Activated CD8-positive, alpha-beta memory T cell treated with anti-CD3 and anti-CD28 coated beads for 4 hours (primary cell): ENCODE data around the gene MORN5.

Source experiments
- DNase-seq, 2 donors: peaks; one replicate each; pipeline ENCODE4 v3.0.0-alpha.2; 2020; ENCODE audit warnings: low read depth in 2 of 2

The MORN5 gene

DNA sequence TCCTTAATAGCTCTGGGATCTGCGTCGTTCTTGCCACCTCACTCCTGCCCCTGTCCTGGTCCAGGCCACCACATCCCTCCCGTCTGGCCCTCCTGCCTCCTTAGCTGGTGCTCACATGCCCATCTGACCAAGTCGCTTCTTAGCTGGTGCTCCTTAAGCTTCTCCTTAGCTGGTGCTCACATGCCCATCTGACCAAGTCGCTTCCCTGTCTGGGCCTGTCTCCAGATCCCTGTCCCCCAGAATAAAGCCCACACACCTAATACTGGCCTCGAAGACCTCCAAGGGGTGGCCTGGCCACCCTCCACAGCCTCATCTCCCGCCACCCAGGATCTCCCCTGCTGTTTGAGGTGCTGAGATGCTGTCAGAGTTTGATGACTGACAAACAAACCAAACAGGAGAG is 35.2 kb upstream of the MORN5 start:
- no peak for DNase-seq

DNA sequence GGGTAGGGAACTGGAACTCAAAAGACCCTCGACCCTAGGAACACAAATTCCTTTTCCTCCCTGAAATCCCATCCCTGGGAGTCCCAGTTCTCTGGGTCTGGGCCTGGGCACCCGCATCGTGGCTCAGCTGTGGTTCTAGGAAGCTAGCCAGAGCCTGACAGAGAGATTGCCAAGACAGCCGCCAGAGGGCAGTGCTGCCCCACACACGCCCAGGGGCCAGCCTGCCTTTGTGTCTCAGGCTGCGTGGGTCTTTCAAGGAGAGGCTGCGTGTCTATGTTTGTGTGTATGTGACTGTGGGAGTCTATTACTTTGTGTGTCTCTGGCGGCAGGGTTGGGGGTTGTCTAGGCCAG is 34.6 kb upstream of the MORN5 start:
- peak; percentile 46 to 51 for DNase-seq

DNA sequence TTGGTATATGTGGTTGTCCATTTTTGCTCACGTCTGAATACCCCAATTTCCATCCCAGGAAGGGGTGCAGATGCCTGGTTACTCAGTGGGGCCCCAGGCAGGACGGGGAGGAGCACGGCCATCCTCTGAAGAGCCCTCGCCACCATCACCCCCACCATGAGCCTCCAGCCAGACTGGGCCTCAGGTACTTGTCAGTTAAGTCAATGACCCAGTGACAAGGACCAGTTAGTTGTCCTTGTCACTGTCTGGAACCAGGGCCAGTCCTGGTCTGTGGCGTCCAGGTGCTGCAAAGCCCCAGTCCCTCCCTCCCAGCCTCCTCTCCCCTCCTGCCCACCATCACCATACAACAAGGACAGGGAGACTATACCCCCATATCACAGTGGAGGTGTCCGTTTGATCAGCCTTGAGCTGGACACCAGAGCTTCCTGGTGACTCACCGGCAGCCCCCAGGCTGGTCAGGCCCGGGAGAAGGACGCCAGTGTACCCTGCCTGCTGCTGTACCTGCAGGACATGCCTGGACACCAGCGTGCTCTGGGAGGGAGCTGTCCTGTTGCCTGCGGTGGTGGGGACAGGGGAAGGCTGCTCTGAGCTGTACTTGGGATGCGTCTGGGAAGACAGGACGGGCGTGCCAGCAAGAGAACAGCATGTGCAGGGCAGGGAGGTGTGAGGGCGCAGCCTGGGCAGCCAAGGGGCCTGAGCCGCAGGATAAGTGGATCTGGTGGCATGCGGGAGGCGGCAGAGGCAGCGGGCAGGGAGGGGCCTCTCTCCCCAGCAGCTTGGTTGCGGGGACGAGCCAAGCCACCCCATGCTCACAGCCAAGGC is 34.0 kb upstream of the MORN5 start:
- DNase-seq, result no peak

DNA sequence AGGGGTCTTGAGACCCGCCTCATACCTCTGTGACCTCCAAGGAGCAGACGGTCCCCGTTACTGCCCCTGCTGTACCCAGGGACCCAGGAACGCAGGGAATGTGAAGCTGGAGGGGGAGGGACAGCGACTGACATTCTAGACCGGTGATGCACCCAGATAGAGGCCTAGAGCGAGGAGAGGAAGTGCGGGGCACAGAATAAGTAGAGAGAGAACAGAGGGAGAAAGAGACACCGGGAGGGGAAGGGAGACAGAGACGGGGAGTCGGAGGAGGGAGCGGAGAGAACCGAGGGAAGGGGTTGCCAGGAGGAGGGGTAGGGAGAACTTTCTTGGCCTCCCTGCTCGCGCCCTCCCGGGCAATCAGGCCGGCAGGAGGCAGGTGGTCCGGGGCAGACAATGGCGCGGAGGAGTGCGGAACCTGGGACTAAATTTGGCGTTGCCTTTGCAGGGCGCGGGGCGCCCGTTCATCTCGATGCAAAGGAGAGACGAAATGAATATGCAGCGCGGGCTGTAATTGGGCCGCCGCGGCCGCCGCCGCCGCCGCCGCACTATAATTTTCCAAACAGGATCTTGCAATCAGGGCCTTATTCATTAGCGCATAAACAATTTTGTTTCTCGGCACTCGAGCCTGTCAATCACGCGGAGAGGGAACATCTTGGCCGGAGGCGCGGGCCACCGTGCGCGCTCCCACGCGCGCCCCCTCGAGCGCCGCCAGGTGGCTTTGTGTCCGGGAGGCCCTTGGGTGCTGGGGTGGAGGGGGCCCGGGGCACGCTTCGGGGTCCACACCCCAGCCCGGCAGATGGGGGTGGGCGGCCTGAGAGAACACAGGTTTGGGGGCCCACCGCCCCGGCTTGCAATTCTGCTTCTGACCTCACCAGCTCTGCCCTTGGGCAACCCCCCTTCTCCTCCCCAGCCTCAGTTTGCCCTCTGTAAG is 33.1 kb upstream of the MORN5 start:
- DNase-seq, result no peak

DNA sequence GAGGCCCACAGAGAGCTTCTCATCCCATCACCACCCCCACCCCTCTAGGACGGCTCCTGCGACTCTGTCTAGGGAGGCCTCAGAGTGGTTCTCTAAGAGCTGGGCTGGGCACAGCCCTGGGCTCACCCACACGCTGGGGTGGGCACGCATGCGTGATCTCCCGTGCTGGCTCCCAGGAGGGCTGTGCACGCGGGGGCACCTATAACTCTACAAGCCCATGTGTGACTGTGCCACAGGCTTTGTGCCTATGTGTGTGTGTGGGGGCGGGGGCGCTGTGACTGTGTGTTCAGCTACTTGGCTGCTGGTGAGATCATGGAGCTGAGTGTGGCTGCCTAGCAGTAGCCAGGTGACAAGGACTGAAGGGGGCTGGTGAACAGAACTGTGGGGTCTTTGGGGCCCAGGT is 32.3 kb upstream of the MORN5 start:
- DNase-seq, result no peak

DNA sequence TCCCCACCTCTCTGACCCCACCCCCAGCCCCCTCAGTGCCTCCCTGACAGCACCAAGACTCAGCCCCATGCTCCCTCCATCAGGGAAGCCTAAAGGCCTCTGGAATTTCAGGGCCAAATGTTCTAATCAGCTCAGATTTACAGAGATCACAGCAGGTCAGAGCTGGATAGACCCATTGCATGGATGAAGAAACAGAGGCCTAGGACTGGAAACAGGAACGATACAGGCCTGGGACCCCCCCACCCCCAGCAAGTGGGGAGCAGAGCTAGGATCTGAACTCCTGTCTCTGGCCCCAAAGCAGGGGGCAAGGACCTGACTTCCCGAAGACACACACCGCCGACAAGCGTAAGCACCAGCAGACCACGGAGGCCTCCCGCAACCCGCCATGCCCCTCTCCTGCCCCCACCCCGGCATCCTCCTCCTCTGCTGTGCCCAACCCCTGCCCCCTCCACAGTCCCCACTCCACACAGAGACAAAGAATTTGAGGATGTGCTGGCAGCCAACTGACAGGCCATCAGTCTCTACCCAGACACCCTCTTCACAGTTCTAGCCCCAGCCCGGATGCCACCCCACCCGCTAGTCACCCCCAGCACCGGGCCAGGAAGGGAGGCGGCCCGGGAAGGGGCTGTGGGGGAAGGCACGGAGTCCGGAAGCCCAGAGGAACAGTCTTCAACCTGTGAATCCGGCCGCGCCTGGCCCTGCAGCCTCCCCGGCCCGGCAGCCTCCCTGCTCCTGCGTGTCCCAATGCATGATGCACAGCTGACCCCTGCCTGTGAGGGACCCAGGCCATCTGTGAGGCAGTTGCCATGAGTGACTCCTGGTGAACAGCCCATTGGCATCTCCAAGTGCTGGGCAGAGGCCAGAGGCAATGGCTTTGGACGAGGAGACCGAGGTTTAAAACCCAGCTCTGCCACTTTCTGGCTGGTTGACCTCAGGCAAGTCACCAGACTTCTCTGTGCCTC is 31.4 kb upstream of the MORN5 start:
- DNase-seq, result no peak

DNA sequence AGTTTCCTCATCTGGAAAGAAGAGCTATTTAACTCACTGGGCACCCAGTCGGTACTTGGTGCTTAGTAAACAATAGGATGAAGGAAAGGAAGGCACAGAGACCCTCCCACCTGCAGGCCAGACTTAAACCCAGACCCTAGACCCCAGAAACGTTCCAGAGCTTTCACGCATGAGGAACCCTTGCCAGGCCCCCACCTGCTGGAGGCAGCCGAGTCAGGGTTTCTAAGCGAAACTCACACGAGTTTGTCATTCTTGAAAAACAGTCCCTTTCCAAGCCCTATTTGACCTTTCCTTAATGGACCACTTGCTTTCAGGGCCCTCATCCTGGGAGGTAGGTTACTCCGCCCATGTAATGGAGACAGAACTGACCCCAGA is 30.8 kb upstream of the MORN5 start:
- no peak for DNase-seq

DNA sequence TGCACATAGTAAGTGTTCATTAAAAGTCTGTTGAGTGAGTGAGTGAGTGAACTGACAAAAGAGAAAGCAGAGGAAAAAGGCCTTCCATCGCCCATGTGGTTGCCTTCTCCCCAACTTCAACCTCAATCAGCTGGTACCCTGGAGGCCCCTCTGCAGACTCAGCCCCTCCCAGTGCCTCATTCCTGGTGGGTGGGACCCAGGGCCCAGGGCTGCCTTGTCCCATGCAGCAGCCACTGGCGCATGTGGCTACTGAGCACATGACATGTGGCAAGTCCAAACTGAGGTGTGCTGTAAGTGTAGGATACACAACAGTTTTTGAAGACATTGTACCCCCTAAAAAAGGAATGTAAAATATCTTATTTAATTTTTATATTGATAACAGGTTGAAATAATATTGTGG is 29.7 kb upstream of the MORN5 start:
- no peak for DNase-seq

DNA sequence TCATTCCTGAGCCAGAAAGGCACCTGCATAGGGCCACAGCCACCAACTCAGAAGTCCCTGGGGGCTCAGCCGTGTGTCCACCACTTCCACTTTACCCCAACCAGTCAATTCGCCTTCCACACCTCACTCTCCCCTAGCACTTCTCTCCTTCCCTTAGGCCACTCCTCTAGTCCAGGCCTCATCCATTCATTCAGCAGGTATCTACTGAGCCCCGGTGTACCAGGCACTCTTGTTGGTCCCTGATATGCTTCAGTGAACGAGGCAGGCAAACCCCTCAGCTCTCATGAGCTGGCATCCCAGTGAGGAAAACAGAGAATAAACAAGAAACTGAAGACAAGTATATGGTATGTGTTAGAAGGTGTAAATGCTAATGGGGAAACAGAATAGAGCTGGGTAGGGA is 28.9 kb upstream of the MORN5 start:
- no peak for DNase-seq

DNA sequence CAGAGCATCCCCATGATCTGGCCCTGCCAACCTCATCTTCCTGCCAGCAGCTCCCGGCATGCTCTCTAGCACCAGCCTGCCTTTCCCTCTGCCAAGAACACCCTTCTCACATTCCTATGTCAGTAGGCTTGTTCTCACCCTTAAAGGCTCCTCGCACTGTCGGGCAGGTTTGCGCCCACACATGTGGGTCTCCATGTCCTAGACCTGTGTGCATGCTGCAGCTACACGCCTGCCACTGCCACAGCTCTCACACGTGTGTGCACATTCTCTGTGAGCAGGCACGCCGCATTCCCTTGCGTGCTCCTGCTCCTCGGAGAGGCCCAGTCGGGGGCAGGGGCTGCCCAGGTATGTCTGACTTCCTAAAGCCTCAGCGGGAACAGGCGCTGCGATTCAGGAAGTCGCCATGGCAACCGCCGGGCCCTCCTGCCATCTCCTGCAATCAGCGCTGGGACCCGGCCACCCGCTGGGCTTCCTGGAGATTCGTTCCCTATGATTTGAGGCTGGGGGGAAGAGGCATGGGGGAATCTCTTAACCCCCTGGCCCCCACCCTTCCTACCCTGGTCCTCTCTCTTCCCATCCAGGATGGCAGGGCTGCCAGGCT is 28.2 kb upstream of the MORN5 start:
- no peak for DNase-seq

DNA sequence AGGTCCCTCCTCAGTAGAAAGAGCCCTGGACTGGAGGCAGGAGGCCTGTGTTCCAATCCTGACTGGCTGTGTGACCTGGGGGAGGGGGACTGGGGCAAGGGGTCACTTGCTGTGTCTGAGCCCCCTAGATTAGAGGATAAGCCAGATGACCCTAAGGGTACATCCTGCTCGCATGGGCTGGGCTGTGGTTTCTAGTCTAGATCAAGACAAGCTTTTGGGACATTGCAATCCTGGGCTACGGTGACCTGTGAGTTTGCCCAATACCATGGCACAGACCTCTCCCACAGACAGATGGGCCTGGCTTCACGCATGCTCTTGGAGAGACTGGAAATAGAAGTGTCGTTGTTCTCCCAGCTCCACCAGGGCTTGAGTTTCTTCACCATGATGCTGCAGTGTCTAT is 27.2 kb upstream of the MORN5 start:
- DNase-seq, result no peak

DNA sequence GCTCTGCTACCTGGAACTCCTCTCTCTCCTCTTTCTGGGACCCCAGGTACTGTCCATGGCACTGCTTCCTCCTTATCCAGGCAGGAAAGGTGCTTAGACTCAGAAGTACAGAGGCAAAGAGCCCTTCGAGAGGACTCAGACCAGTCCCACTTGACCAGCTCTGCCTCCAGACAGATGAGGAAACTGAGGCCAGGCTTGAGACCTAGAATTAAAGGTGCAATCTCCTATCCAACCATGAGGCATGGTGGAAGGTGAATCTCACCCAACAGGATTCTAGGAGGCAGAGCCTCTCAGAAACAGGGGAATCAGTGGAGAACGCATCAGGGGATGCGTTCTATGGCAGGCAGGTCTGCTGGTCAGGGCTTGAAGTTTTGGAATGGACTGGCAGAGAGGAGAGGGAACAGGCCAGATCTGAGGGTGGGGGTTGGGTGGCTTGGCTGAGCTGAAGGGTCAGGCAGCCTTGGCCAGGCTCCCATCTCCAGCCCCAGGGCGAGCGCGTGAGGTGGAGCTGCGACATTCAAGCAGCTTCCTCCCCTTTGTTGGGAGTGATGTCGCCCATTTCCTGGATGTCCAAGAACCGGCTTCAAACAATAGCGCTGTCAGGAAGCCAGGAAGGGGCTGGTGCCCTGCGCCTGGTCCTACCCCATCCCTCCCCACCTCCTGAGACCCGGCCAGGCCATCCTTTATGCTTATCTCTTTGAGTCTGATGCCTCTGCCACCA is 26.3 kb upstream of the MORN5 start:
- DNase-seq, result no peak

DNA sequence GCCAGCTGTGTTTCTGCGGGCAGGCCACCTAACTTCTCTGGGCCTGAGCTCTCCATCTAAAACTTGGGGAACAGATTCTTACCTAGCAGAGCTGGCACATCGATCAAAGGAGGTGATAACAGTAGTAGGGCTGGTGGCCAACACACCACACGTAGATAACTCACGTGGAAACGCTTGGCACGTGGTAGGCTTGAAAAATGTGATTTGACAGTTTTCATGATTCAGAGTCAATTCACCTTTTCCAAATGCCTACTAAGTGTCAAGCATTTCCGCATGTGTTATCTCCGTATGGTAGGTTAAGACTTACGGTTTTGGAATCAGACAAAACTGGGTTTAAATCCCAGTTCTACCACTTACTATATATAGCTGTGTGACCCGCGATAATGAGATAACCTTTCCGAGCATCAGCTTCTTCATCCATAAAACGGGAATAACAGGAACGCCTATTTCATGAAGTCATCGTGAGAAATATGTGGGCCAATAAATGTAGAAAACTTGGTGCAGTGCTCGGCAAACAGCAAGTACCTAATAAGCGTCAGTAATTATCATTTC is 25.6 kb upstream of the MORN5 start:
- DNase-seq, result no peak

DNA sequence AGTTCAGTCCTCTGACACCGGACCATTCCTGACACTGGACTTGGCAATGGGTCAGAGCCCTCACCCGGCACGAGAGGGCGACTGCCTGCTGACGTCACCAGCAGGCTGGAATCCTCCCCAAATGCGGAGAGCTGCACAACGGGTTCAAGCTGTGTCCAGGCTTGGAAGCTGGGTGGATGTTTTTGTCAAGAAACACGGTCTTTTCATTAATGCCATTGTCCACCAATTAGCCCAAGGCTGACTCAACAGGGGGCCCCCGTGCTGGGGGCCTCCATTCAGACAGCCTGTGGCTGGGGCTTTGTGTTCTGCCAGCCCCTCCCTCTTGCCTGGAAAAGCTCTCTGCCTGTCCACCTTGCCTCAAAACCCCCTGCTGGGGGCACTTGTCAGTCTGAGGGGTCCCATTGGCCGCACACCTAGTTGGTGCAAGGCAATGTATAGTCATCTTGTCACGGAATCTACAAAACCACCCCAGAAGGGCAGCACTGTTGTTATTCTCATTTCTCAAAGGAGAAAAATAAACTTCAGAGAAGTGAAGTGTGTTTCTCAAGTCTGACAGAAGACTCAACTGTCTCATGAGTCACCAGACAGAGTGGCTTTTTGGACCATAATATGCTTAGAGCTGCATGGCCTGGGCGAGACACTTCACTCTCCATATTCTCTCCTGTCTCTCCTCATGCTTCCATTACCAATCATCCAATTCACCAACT is 24.7 kb upstream of the MORN5 start:
- no peak for DNase-seq

DNA sequence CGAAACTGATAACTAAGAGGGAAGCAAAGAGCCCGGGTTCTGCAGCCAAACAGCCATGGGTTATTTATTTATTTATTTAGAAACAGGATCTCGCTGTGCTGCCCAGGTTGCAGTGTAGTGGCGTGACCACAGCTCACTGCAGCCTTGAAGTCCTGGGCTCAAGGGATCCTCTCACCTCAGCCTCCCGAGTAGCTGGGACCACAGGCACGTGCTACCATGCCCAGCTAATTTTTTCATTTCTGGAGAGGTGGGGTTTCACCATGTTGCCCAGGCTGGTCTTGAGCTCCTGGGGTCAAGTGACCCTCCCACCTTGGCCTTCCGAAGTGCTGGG is 24.2 kb upstream of the MORN5 start:
- DNase-seq, result no peak

DNA sequence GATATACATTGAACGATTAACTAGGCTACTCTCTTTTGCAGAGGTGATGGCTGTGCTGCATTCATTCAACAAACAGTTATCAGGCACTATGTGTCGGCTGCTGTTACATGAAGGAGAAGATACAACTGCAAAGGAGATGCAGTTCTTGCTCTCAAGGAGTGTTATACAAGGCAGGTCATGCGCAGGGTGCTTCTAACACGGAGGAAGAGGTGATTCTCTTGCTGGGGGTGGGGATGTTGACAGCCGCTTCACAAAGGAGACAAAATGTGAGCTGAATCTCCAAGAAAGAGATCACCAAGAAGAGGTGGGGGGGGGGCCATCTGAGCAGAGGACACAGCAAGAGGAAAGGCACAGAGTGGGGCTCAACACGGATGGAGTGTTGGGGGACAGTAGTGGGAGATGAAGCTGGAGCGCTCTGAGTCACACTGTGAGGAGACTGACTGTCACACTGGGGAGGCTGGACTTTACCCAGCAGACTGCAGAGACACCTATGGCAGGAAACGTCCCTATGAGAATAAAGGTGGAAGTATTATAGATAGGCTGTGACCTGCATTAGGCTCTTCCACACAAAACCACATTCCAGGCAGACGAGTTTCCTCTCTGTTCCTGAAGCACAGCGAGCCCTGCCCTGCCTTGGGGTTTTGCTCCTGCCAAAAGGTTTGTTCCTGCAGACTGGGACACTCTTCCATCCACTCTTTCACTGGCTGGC is 21.0 kb upstream of the MORN5 start:
- DNase-seq, result no peak

DNA sequence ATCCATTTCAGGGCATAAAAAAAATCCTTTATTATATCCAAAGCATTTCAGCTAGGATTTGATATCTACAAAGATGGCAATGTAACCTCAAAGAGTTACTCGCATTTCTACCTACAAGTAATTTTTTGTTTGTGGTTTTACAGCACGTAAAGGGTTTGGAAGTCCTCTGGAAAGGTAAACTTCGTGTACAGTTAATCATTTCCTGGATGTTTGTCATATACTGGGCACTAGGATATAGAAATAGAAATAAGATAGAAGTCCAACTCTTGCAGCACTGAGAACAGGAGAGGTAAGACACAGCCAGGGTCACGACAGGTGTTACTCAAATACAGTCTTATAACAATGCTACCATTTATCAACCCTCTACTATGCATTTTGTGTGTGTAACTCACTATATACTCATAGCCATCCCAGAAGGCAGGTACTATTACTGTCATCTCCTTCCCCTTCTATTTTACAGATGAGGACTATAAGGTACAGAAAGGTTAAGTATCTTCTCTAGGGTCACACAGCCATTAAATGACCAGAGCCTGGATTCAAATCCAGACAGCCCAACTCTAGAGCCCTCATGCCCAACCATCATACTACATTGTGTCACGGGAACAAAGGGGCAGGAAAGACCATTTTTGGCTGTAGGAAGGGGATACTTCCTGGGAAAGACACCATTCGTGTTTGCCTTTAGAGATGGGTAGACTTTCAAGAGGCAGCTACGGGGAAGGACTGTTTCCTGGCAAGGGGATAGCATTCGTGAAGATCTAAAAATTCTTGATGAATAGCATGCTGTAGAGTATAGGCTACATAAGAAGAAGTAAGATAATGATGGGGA is 19.1 kb upstream of the MORN5 start:
- no peak for DNase-seq

DNA sequence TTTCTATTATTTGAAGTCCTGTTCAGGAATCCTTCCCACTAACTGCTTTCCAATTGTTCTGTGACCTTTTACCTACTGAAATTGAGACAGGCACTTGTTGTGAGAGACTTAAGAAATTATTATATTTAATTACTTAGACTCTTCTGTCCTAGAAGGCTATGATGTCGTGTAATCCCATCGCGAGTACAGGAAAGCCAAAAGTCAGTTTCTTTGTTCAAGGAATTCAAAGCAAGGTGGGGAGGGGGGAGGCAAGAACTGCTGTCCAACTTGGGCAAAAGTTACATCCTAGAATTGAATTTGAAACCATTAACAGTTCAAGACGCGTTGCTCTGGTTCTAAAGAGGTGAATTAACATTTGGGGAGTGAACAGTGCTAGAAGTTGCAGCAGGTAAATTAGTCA is 18.0 kb upstream of the MORN5 start:
- no peak for DNase-seq

DNA sequence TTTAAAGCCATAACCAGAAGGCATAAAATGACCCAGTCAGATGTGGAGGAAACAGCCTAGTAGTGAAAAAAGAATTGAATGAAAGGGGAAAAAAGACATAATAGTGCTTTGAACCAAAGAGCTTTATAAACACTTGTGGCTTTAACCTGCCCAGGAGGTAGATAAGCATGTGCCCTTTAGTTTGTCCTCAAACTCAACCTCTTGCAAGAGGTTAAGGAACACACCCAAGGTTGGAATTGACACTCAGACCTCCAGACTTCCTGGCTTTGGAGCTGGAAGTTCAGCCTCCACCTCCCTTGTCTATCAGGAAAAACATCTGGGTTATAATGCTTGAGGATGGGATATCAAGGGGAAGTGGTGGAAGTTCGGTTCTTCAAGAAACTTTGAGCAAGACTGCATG is 16.4 kb upstream of the MORN5 start:
- DNase-seq, result no peak
